PC-3 (cell line): ENCODE data around the gene MPZL1. TPM values are rescaled to one million over a fixed set of nuclear protein-coding genes. Genes with fewer than 3 reads are reported as not detected.

Experiments
- ATAC-seq: fragments of 200-7000 bp; cut with Tn5 transposase; 2 replicates; pipeline ENCODE4 v1.9.1; 2020; ENCODE audit warnings: mild to moderate bottlenecking, moderate library complexity
- BruUV-seq: library from RNA; stranded (reverse); fragments of 400-500 nt; replicated peaks from 2 replicates; lab custom pipeline; 2021; lab: Mats Ljungman, UMichigan
- CTCF ChIA-PET: fragments of 300-600 bp; sonication (Branson Sonifier 250); formaldehyde crosslinking; loops from one replicate; lab custom pipeline; 2022; ENCODE audit warnings: antibody characterized with exemption; lab: Charles Lee
- POLR2A ChIA-PET: fragments of 300-600 bp; sonication (Branson Sonifier 250); formaldehyde crosslinking; loops from one replicate; lab custom pipeline; 2022; ENCODE audit warnings: antibody characterized with exemption; ENCODE audit not compliant: unreplicated experiment; lab: Charles Lee
- DNase-seq: peaks from one replicate; pipeline ENCODE4 v3.0.0-alpha.2; 2015
- H2AFZ ChIP-seq: fragments of 300-600 bp; sonication (generic); 2 replicates; pipeline ENCODE4 v1.6.0; 2016; ENCODE audit warnings: antibody characterized with exemption, low read length
- H3F3A ChIP-seq: fragments of 300-600 bp; sonication (generic); one replicate; pipeline ENCODE4 v1.6.0; 2017; ENCODE audit warnings: antibody characterized with exemption, low read length, control low read depth, mild to moderate bottlenecking; ENCODE audit not compliant: unreplicated experiment
- H3K27ac ChIP-seq: fragments of 300-600 bp; sonication (generic); 2 replicates; pipeline ENCODE4 v1.5.1; 2016; ENCODE audit warnings: mild to moderate bottlenecking, low read length
- H3K27me3 ChIP-seq: fragments of 300-600 bp; sonication (generic); 2 replicates; pipeline ENCODE4 v1.6.1; 2016; ENCODE audit warnings: low read length, mixed read lengths
- H3K36me3 ChIP-seq: fragments of 300-600 bp; sonication (generic); 2 replicates; pipeline ENCODE4 v1.6.1; 2016; ENCODE audit warnings: low read depth, mixed run types, low read length, mixed read lengths
- H3K4me1 ChIP-seq: fragments of 300-600 bp; sonication (generic); 2 replicates; pipeline ENCODE4 v1.5.1; 2016; ENCODE audit warnings: low read length; ENCODE audit not compliant: insufficient read depth
- H3K4me2 ChIP-seq: fragments of 300-600 bp; sonication (generic); 2 replicates; pipeline ENCODE4 v1.6.0; 2016; ENCODE audit warnings: low read length
- H3K4me3 ChIP-seq: fragments of 300-600 bp; sonication (generic); 2 replicates; pipeline ENCODE4 v1.5.1; 2016; ENCODE audit warnings: mild to moderate bottlenecking, low read length, mixed read lengths
- H3K79me2 ChIP-seq: fragments of 300-600 bp; sonication (generic); 2 replicates; pipeline ENCODE4 v1.6.1; 2017; ENCODE audit warnings: low read length, mixed read lengths
- H3K9ac ChIP-seq: fragments of 300-600 bp; sonication (generic); 2 replicates; pipeline ENCODE4 v1.6.0; 2016; ENCODE audit warnings: mild to moderate bottlenecking, low read length
- H3K9me2 ChIP-seq: fragments of 300-600 bp; sonication (generic); replicated peaks from 2 replicates; pipeline ENCODE4 v1.6.1; 2016; ENCODE audit warnings: mixed run types, low read length, mixed read lengths
- H3K9me3 ChIP-seq: fragments of 300-600 bp; sonication (generic); 2 replicates; pipeline ENCODE4 v1.6.1; 2016; ENCODE audit warnings: low read length, mixed read lengths
- H4K20me1 ChIP-seq: fragments of 300-600 bp; sonication (generic); 2 replicates; pipeline ENCODE4 v1.6.1; 2016; ENCODE audit warnings: low read length, mixed read lengths
- EZH2 ChIP-seq: fragments of 300-600 bp; sonication (generic); IDR thresholded peaks from one replicate; pipeline ENCODE4 v1.6.1; 2017; ENCODE audit warnings: antibody characterized with exemption, mild to moderate bottlenecking, low read length; ENCODE audit not compliant: unreplicated experiment
- EZH2phosphoT487 ChIP-seq: fragments of 300-600 bp; sonication (generic); IDR thresholded peaks from 2 replicates; pipeline ENCODE4 v1.6.1; 2018; ENCODE audit warnings: mild to moderate bottlenecking, antibody characterized with exemption, low read length, borderline replicate concordance
- intact Hi-C: fragments of 100-400 bp; cut with micrococcal nuclease; formaldehyde crosslinking; loops from 2 replicates; pipeline ENCODE4 v1.9.0; 2023
- total RNA-seq: library from RNA; depleted of rRNA; stranded (reverse); fragments of >200 nt; gene quantifications from 2 replicates; pipeline ENCODE4 v1.2.3, GENCODE V29; 2014
- TF ChIP-seq, protein P1 (sequence below): fragments of 300-600 bp; sonication (generic); conservative IDR thresholded peaks from 2 replicates; pipeline ENCODE4 v1.5.1; 2017; ENCODE audit warnings: antibody characterized with exemption, low read depth, mild to moderate bottlenecking, low read length

MPZL1 gene
- total RNA-seq, 1 experiment from 2014 or later = 86.5 TPM

GRCh38 chr1:167716000-167716271 lies 5.8 kb upstream of the MPZL1 start:
- H3K4me1 ChIP-seq = peaks cover 10% of the 10 kb centered on the region; the same call in 1 of the 2 replicates
- no peaks in the 10 kb centered on the region for H3K9me2 ChIP-seq
- peak overlapping the region; percentile 96 for H2AFZ ChIP-seq
- H3K36me3 ChIP-seq = no peaks in the 10 kb centered on the region
- no peak for TF ChIP-seq EZH2phosphoT487
- no peak for TF ChIP-seq EZH2
- TF ChIP-seq, protein P1, sequence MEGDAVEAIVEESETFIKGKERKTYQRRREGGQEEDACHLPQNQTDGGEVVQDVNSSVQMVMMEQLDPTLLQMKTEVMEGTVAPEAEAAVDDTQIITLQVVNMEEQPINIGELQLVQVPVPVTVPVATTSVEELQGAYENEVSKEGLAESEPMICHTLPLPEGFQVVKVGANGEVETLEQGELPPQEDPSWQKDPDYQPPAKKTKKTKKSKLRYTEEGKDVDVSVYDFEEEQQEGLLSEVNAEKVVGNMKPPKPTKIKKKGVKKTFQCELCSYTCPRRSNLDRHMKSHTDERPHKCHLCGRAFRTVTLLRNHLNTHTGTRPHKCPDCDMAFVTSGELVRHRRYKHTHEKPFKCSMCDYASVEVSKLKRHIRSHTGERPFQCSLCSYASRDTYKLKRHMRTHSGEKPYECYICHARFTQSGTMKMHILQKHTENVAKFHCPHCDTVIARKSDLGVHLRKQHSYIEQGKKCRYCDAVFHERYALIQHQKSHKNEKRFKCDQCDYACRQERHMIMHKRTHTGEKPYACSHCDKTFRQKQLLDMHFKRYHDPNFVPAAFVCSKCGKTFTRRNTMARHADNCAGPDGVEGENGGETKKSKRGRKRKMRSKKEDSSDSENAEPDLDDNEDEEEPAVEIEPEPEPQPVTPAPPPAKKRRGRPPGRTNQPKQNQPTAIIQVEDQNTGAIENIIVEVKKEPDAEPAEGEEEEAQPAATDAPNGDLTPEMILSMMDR = no peak
- no peaks in the 10 kb centered on the region for H4K20me1 ChIP-seq
- intact Hi-C loops = loop anchor here (1.0 to 5.0 kb wide), 3 partner anchors 87 to 511 kb away; partner anchors contain the start of genes DCAF6 and SFT2D2
- CTCF ChIA-PET = interaction anchor here (0.7 to 1.7 kb wide), 2 partner anchors 366 to 650 kb away, joined by 7 read pairs; no protein-coding TSS in a partner anchor
- H3F3A ChIP-seq = no peaks in the 10 kb centered on the region
- peak; percentile 26 for DNase-seq
- 0 out of 2 replicates have a peak overlapping the region, but pooled peaks have one; percentile 3 for H3K27ac ChIP-seq
- no peaks in the 10 kb centered on the region for H3K79me2 ChIP-seq
- no peak for ATAC-seq
- BruUV-seq = TSS peak; percentile 31
- peak overlapping the region; percentile 93 for H3K4me2 ChIP-seq
- H3K9me3 ChIP-seq = no peaks in the 10 kb centered on the region
- no peaks in the 10 kb centered on the region for H3K27me3 ChIP-seq
- POLR2A ChIA-PET = no interaction called here
- H3K9ac ChIP-seq = peak overlapping the region; percentile 62
- H3K4me3 ChIP-seq = peak overlapping the region; percentile 85

DNA sequence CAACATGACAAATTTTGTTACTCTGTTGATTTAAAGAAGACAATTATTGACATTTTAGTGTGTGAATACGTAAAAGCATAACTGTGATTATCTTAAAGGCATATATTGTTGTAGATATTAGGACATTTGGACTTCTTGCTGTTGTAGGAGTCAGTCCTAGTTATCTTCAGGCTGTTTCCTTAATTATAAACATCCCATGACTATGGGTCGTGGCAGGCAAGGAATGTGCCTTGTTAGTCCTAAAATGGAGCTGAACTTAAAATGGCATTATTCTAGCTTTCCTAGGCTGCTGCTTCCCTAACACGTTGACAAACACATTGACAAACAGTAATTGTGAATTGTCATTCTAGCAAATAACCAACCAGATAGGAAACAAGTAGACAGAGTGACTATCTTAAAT lies 4.4 kb upstream of the MPZL1 start:
- peak overlapping the region; percentile 48; the same call in 1 of the 2 replicates for H3K4me2 ChIP-seq
- no peak overlapping the region for H3K4me3 ChIP-seq
- ChIA-PET CTCF (interaction anchor here (0.6 to 1.8 kb wide), 3 partner anchors 87 to 457 kb away, joined by 3 to 14 read pairs (median 7); no protein-coding TSS in a partner anchor), POLR2A (interaction anchor here (0.6 kb wide), 1 partner anchor 299 kb away, joined by 3 read pairs; no protein-coding TSS in a partner anchor)
- H3F3A ChIP-seq = no peaks in the 10 kb centered on the region
- no peak overlapping the region for H3K9ac ChIP-seq
- H3K27me3 ChIP-seq = no peaks in the 10 kb centered on the region
- BruUV-seq = no TSS peak
- no peak for DNase-seq
- intact Hi-C loops = loop anchor here (5.0 kb wide), 1 partner anchor 510 kb away; the partner anchor contains the start of gene SFT2D2
- no peaks in the 10 kb centered on the region for H4K20me1 ChIP-seq
- H3K9me2 ChIP-seq = no peaks in the 10 kb centered on the region
- H3K36me3 ChIP-seq = no peaks in the 10 kb centered on the region
- H3K9me3 ChIP-seq = no peaks in the 10 kb centered on the region
- TF ChIP-seq EZH2 = no peak
- TF ChIP-seq EZH2phosphoT487 = no peak
- TF ChIP-seq, protein P1 = no peak
- H3K79me2 ChIP-seq = peaks cover 4% of the 10 kb centered on the region
- H2AFZ ChIP-seq = no peak overlapping the region
- H3K27ac ChIP-seq = no peak overlapping the region
- H3K4me1 ChIP-seq = peaks cover 13% of the 10 kb centered on the region; the same call in 1 of the 2 replicates
- ATAC-seq = no peak
